ENCODE measurements around the gene MCCC2. TPM values are rescaled to one million over a fixed set of nuclear protein-coding genes. Genes with fewer than 3 reads are reported as not detected.

Gene MCCC2
- total and polyA plus RNA-seq, 2 donors from 2014 or later, result 57.7 to 61.0 TPM

GRCh38 chr5:71701407-71701806 lies 114.3 kb downstream of the MCCC2 start:
- FAIRE-seq (no peak), DNase-seq (no peak)
- intact Hi-C loops (cut with DNase I), result no loop called here

GRCh38 chr5:71703941-71704340 lies 116.8 kb downstream of the MCCC2 start:
- Histone ChIP-seq H3K36me3 (ENCODE audit: control insufficient read depth in 2 of 3, insufficient read depth in 3 of 3, low read length in 3 of 3) (no peaks in the 10 kb centered on the region), H3K9ac (ENCODE audit: low read length in 3 of 3) (no peak overlapping the region), H3K9me3 (ENCODE audit: control insufficient read depth in 2 of 3, insufficient read depth in 1 of 3, low read length in 3 of 3) (no peaks in the 10 kb centered on the region), H3K27me3 (ENCODE audit: control insufficient read depth, insufficient read depth, low read length) (no peaks in the 10 kb centered on the region), H3K4me3 (ENCODE audit: low read length in 3 of 3) (no peak overlapping the region), H3K27ac (ENCODE audit: low read depth in 2 of 2, low read length in 2 of 2) (no peak overlapping the region), H3K4me1 (ENCODE audit: control insufficient read depth in 2 of 3, insufficient read depth in 2 of 3, low read depth in 1 of 3, low read length in 3 of 3) (no peaks in the 10 kb centered on the region)
- intact Hi-C loops (cut with DNase I), result no loop called here
- FAIRE-seq (no peak), DNase-seq (peak in 2 of 5 donors; percentile 14 to 27)
- no peak for TF ChIP-seq CTCF (IDR thresholded peaks at IDR 0.05; ENCODE audit: borderline replicate concordance, extremely low read depth, insufficient read depth)

More at GRCh38 chr5:71701407-71701806, 114.3 kb downstream of the MCCC2 start:
- H3K4me1 ChIP-seq (ENCODE audit: control insufficient read depth in 2 of 3, insufficient read depth in 2 of 3, low read depth in 1 of 3, low read length in 3 of 3), result peaks cover 0 to 2% (median 0%) of the 10 kb centered on the region in 3 donors
- H3K36me3 ChIP-seq (ENCODE audit: control insufficient read depth in 2 of 3, insufficient read depth in 3 of 3, low read length in 3 of 3), result no peaks in the 10 kb centered on the region
- no peak overlapping the region for H3K4me3 ChIP-seq (ENCODE audit: low read length in 3 of 3)
- H3K27me3 ChIP-seq (ENCODE audit: control insufficient read depth, insufficient read depth, low read length), result no peaks in the 10 kb centered on the region
- H3K27ac ChIP-seq (ENCODE audit: low read depth in 2 of 2, low read length in 2 of 2), result no peak overlapping the region
- TF ChIP-seq CTCF (IDR thresholded peaks at IDR 0.05; ENCODE audit: borderline replicate concordance, extremely low read depth, insufficient read depth), result no peak
- no peak overlapping the region for H3K9ac ChIP-seq (ENCODE audit: low read length in 3 of 3)
- H3K9me3 ChIP-seq (ENCODE audit: control insufficient read depth in 2 of 3, insufficient read depth in 1 of 3, low read length in 3 of 3), result no peaks in the 10 kb centered on the region

GRCh38 chr5:71705421-71705820 lies 118.3 kb downstream of the MCCC2 start:
- no peaks in the 10 kb centered on the region for H3K36me3 ChIP-seq (ENCODE audit: control insufficient read depth in 2 of 3, insufficient read depth in 3 of 3, low read length in 3 of 3)
- H3K9me3 ChIP-seq (ENCODE audit: control insufficient read depth in 2 of 3, insufficient read depth in 1 of 3, low read length in 3 of 3), result no peaks in the 10 kb centered on the region
- no peak overlapping the region for H3K4me3 ChIP-seq (ENCODE audit: low read length in 3 of 3)
- DNase-seq (no peak), FAIRE-seq (no peak)
- no peak overlapping the region for H3K27ac ChIP-seq (ENCODE audit: low read depth in 2 of 2, low read length in 2 of 2)
- no peak for TF ChIP-seq CTCF (IDR thresholded peaks at IDR 0.05; ENCODE audit: borderline replicate concordance, extremely low read depth, insufficient read depth)
- no peaks in the 10 kb centered on the region for H3K27me3 ChIP-seq (ENCODE audit: control insufficient read depth, insufficient read depth, low read length)
- no peak overlapping the region for H3K9ac ChIP-seq (ENCODE audit: low read length in 3 of 3)
- H3K4me1 ChIP-seq (ENCODE audit: control insufficient read depth in 2 of 3, insufficient read depth in 2 of 3, low read depth in 1 of 3, low read length in 3 of 3), result no peaks in the 10 kb centered on the region
- intact Hi-C loops (cut with DNase I), result no loop called here

- Histone ChIP-seq H3K27ac (ENCODE audit: low read depth in 2 of 2, low read length in 2 of 2) (no peak overlapping the region), H3K9ac (ENCODE audit: low read length in 3 of 3) (no peak overlapping the region), H3K27me3 (ENCODE audit: control insufficient read depth, insufficient read depth, low read length) (no peaks in the 10 kb centered on the region), H3K4me3 (ENCODE audit: low read length in 3 of 3) (no peak overlapping the region), H3K36me3 (ENCODE audit: control insufficient read depth in 2 of 3, insufficient read depth in 3 of 3, low read length in 3 of 3) (no peaks in the 10 kb centered on the region), H3K9me3 (ENCODE audit: control insufficient read depth in 2 of 3, insufficient read depth in 1 of 3, low read length in 3 of 3) (no peaks in the 10 kb centered on the region), H3K4me1 (ENCODE audit: control insufficient read depth in 2 of 3, insufficient read depth in 2 of 3, low read depth in 1 of 3, low read length in 3 of 3) (no peaks in the 10 kb centered on the region)
- TF ChIP-seq CTCF (IDR thresholded peaks at IDR 0.05; ENCODE audit: borderline replicate concordance, extremely low read depth, insufficient read depth), result no peak
- FAIRE-seq (no peak), DNase-seq (no peak)
- intact Hi-C loops (cut with DNase I), result no loop called here
Measured at GRCh38 chr5:71706906-71707305, 119.8 kb downstream of the MCCC2 start.
